ENCODE results near the gene PAQR9. TPM values are rescaled to one million over a fixed set of nuclear protein-coding genes. Genes with fewer than 3 reads are reported as not detected.

Gene PAQR9
- total RNA-seq, 2 donors from 2014 or later, result not detected

DNA sequence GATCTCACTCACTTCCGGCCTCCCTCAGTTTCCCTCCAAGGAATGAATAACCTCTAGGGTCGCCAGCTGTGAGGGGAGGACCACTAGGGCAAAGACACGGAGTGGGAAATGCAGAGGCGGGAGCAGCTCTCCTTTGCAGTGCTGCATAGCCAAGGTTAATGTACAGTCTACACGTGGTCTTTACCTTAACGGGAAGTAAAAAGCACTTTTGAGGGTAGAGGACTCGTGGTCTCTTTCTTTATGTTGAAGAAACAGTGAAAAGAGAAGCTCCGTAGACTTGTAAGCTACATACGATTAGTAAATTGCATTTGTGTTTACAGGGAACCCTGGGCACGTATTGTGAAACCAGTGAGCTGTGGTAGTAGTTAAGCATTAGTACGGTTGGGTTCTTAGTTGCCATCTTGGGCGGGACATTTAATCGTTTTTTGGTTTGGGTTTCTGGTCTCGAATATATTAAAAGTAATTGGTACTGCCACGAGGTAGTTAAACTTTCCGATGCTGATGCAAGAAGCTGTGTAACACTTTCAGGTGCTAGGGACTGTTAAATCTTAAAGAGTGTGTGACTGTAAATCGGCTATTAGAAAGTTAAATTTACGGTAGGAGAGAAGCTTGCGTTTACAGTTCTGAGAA, 38.7 kb upstream of the PAQR9 start:
- no peak for DNase-seq
- peak overlapping the region; percentile 65 for H3K4me3 ChIP-seq
- peak overlapping the region; percentile 78 for H3K27ac ChIP-seq
- H3K4me1 ChIP-seq, result no peaks in the 10 kb centered on the region
- peak overlapping the region; percentile 73 to 88 for H3K9ac ChIP-seq (ENCODE audit: low read depth in 2 of 2, low read length in 2 of 2)
- intact Hi-C loops (cut with DNase I), result no loop called here
- H3K36me3 ChIP-seq, result no peaks in the 10 kb centered on the region
- TF ChIP-seq CTCF (IDR thresholded peaks at IDR 0.05), result no peak
- no peaks in the 10 kb centered on the region for H3K27me3 ChIP-seq
- no peaks in the 10 kb centered on the region for H3K9me3 ChIP-seq

DNA sequence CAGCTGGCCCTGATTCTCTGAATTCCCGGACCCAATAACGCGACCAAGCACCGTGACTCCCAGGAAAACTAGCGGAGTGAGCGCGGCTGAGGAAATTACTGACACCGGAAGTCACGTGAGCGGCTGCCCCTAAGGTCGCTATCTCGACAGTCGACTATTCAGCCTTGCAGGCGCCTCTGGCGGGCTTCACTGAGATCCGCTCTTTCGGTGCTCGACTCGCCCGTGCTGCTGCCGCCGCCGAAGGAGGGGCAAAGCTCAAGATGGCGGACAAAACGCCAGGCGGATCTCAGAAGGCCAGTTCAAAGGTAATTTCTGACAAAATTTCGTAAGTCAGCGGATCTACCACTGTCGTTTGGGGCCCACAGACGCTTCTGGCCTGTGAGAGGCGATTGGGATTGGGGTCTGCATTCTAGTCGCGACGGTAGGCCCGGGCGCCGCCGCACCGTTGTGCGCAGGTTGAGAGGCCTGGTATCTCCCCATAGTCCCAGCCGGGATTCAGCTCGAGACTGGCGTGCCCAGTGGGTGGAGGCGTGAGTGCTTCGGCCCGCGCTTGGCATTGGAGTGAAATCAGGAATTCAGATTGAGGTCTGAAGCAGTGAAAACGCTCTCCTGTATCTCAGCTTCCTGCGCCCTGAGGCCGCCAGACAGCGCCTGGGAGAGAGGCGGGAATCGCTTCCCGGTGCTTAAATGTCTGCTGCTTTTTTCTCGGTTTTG, 38.1 kb upstream of the PAQR9 start, which contains the start of gene U2SURP:
TSS of gene U2SURP (plus strand) at position 202 of the 714 bp plus-strand sequence. CDS start at position 261, 59 bp downstream.
- peak within 1 kb of the TSS; percentile 73 to 88 for H3K9ac ChIP-seq (ENCODE audit: low read depth in 2 of 2, low read length in 2 of 2)
- no peaks in the 10 kb centered on the region for H3K36me3 ChIP-seq
- no peaks in the 10 kb centered on the region for H3K27me3 ChIP-seq
- peak within 1 kb of the TSS; percentile 65 for H3K4me3 ChIP-seq
- TF ChIP-seq CTCF (IDR thresholded peaks at IDR 0.05), result no peak
- DNase-seq, result peak; percentile 97
- no peaks in the 10 kb centered on the region for H3K4me1 ChIP-seq
- intact Hi-C loops (cut with DNase I), result no loop called here
- peak within 1 kb of the TSS; percentile 78 for H3K27ac ChIP-seq
- H3K9me3 ChIP-seq, result no peaks in the 10 kb centered on the region

- intact Hi-C loops (cut with DNase I), result no loop called here
- DNase-seq, result no peak
- TF ChIP-seq CTCF (IDR thresholded peaks at IDR 0.05), result no peak
- Histone ChIP-seq H3K9me3 (no peaks in the 10 kb centered on the region), H3K36me3 (no peaks in the 10 kb centered on the region), H3K27ac (peak overlapping the region; percentile 78), H3K4me3 (peak overlapping the region; percentile 65), H3K27me3 (no peaks in the 10 kb centered on the region), H3K4me1 (no peaks in the 10 kb centered on the region), H3K9ac (ENCODE audit: low read depth in 2 of 2, low read length in 2 of 2) (peak overlapping the region; percentile 61 to 73)
Measured at GRCh38 chr3:143001034-143001368, 37.5 kb upstream of the PAQR9 start.

DNA sequence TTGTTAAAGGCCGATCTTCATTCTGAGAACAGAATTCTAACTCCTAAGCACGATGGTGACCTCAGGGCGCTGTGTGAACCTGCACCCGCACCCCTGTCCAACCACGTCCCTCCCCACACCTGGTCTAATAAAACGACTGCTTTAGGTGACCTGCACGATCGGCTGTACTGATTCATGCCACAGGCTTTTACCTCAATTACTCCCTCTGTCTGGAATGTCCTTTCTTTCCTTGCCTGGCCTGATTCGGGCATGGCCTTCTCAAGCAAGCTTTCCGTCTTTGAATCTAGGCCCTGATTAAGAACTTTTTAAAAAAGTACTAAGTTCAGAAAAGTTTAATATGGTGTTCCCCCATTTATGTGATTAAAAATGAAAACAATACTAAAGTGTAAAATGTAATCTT, 37.1 kb upstream of the PAQR9 start:
- Histone ChIP-seq H3K27ac (peak overlapping the region; percentile 78), H3K4me1 (no peaks in the 10 kb centered on the region), H3K36me3 (no peaks in the 10 kb centered on the region), H3K9me3 (no peaks in the 10 kb centered on the region), H3K9ac (ENCODE audit: low read depth in 2 of 2, low read length in 2 of 2) (peak overlapping the region; percentile 61 to 73), H3K4me3 (peak overlapping the region; percentile 65), H3K27me3 (no peaks in the 10 kb centered on the region)
- no peak for TF ChIP-seq CTCF (IDR thresholded peaks at IDR 0.05)
- peak; percentile 44 for DNase-seq
- intact Hi-C loops (cut with DNase I), result no loop called here

GRCh38 chr3:142999881-143000280, 36.4 kb upstream of the PAQR9 start:
- Histone ChIP-seq H3K36me3 (no peaks in the 10 kb centered on the region), H3K9me3 (no peaks in the 10 kb centered on the region), H3K4me1 (no peaks in the 10 kb centered on the region), H3K27me3 (no peaks in the 10 kb centered on the region), H3K9ac (ENCODE audit: low read depth in 2 of 2, low read length in 2 of 2) (no peak overlapping the region), H3K27ac (no peak overlapping the region), H3K4me3 (no peak overlapping the region)
- intact Hi-C loops (cut with DNase I), result no loop called here
- TF ChIP-seq CTCF (IDR thresholded peaks at IDR 0.05), result no peak
- DNase-seq, result no peak

Data from colonic mucosa (tissue), 4 donors.